Camera-type eye (tissue), 1 donor: ENCODE data around the gene DNAJB9. TPM values are rescaled to one million over a fixed set of nuclear protein-coding genes. Genes with fewer than 3 reads are reported as not detected.

Source experiments
- total RNA-seq: library from RNA; depleted of rRNA; stranded (reverse); fragments of >200 nt; gene quantifications from one replicate; pipeline ENCODE4 v1.2.3, GENCODE V29; 2014

Gene DNAJB9
- 36.4 TPM for total RNA-seq

DNA sequence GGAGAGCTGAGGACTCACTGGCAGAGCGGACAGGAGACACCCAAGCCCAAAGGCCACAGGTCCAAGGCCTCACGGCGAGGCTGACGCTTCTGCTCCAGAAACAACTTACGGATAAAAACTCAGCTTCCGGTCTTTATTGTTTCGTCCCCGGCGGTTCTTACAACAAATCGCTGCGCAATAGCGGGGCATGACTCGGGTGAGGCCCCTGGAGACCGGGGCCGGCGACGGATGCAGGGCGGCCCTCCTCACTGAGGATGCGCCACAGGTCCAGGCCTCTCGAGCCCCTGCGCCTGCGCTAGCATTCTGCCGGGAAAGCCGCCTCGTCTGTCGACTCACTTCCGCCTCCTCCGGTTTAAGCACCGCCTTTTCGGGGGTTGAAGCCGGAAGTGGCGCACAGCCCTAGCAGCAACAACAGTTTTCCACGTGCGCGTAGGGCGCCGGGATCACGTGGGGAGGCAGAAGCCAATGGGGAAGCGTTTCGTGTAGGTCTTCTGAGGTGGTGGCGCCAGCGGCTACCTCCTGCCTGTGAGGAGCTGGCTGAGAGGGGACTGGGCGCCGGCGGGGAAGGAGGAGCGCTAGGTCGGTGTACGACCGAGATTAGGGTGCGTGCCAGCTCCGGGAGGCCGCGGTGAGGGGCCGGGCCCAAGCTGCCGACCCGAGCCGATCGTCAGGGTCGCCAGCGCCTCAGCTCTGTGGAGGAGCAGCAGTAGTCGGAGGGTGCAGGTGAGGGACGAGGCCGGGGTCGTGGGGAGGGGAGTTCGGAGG lies at the start of gene DNAJB9, which contains the start of gene THAP5:
TSS of gene DNAJB9 (plus strand) at position 494 of the 765 bp plus-strand sequence. CDS start 1,853 bp downstream, outside the sequence.
TSS of gene THAP5 (minus strand) at position 326 of the 765 bp plus-strand sequence. CDS start at position 189, 137 bp downstream.

DNA sequence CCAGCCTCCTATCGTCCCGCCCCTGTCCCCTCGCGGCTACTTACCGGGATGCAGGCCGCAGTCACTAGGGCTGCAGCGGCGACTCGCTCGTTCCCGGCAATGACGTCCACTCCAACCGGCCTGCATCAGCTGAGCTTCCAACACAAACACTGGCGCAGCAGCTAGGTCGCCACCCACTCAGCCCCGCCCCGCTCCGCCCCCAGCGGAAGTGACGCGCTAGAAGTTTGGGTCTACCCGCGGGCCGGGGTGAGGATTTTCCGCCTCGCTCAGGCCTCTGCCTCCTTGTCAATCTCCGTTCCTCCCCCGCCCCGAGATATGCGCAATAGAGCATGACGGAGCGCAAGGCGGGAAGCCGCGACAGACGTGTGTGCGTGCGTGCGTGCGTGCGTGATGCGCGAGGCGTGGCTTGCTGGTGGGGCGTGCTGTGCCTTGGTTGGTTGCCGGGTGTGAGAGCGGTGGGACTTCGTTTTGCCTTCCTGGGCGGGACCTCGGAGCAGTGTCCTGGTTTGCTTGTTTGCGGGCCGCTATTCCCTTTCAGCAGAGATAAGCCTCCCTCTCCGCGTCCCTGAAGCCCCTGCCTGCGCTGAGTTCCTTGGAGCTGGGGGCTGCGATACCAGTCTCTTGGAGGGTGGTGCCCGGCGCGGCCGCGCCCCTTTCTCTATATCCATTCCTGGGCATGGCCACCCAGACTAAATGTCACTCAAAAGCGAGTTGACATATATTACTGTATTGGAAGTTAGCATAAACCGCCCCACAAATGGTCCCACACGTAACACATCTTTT lies 43.5 kb upstream of the DNAJB9 start, which contains the start of gene PNPLA8:
TSS of gene PNPLA8 (minus strand) at position 151 of the 783 bp plus-strand sequence. CDS start 10,644 bp downstream, outside the sequence.

Other genes starting within 250 kb of the DNAJB9 start
- 171 TPM for gene NRCAM, start 113.4 kb upstream of the DNAJB9 start, total RNA-seq
- 52.2 TPM for gene PNPLA8, start 43.7 kb upstream of the DNAJB9 start, total RNA-seq
- gene THAP5, start 168 bp upstream of the DNAJB9 start, total RNA-seq, result 64.4 TPM